Activated B cell treated with CpG ODN at 0.5 μM for 24 hours (primary cell): ENCODE measurements around the gene C19orf73. TPM values are rescaled to one million over a fixed set of nuclear protein-coding genes. Genes with fewer than 3 reads are reported as not detected.

Experiments used
- ATAC-seq: fragments of 200-7000 bp; cut with Tn5 transposase; one replicate; pipeline ENCODE4 v1.10.0; 2021; ENCODE audit warnings: low read depth, mild to moderate bottlenecking, moderate library complexity
- CTCF ChIA-PET: fragments of 350-600 bp; sonication (Branson Sonifier 250); formaldehyde crosslinking; loops from one replicate; lab custom pipeline; 2021; ENCODE audit warnings: antibody characterized with exemption; lab: Charles Lee
- POLR2A ChIA-PET: fragments of 350-600 bp; sonication (Branson Sonifier 250); formaldehyde crosslinking; loops from one replicate; lab custom pipeline; 2021; ENCODE audit warnings: antibody characterized with exemption; lab: Charles Lee
- DNase-seq: peaks from one replicate; pipeline ENCODE4 v3.0.0; 2022
- H3K27ac Mint-ChIP-seq: one replicate; pipeline ENCODE4 v1.8.0; 2020; ENCODE audit warnings: mixed read lengths
- H3K27me3 Mint-ChIP-seq: one replicate; pipeline ENCODE4 v1.8.0; 2021; ENCODE audit warnings: mixed read lengths
- H3K36me3 Mint-ChIP-seq: one replicate; pipeline ENCODE4 v1.8.0; 2021; ENCODE audit warnings: low read depth, mixed read lengths
- H3K4me1 Mint-ChIP-seq: one replicate; pipeline ENCODE4 v1.8.0; 2021; ENCODE audit warnings: mixed read lengths
- H3K4me3 Mint-ChIP-seq: one replicate; pipeline ENCODE4 v1.8.0; 2020; ENCODE audit warnings: mild to moderate bottlenecking, mixed read lengths
- H3K9me3 Mint-ChIP-seq: one replicate; pipeline ENCODE4 v1.8.0; 2020; ENCODE audit warnings: mixed read lengths
- intact Hi-C: fragments of 100-400 bp; cut with micrococcal nuclease; formaldehyde crosslinking; loops from one replicate; pipeline ENCODE4 v1.15.1; 2024
- total RNA-seq: library from RNA; stranded (reverse); gene quantifications from 2 replicates; pipeline ENCODE4 v1.2.3, GENCODE V29; 2022
- TF ChIP-seq, protein P1 (sequence below): fragments of 200-600 bp; IDR thresholded peaks from one replicate; pipeline ENCODE4 v1.8.0; 2022; ENCODE audit warnings: antibody characterized with exemption, mild to moderate bottlenecking

Gene C19orf73
- total RNA-seq, 1 donor from 2014 or later: 0.98 TPM

DNA sequence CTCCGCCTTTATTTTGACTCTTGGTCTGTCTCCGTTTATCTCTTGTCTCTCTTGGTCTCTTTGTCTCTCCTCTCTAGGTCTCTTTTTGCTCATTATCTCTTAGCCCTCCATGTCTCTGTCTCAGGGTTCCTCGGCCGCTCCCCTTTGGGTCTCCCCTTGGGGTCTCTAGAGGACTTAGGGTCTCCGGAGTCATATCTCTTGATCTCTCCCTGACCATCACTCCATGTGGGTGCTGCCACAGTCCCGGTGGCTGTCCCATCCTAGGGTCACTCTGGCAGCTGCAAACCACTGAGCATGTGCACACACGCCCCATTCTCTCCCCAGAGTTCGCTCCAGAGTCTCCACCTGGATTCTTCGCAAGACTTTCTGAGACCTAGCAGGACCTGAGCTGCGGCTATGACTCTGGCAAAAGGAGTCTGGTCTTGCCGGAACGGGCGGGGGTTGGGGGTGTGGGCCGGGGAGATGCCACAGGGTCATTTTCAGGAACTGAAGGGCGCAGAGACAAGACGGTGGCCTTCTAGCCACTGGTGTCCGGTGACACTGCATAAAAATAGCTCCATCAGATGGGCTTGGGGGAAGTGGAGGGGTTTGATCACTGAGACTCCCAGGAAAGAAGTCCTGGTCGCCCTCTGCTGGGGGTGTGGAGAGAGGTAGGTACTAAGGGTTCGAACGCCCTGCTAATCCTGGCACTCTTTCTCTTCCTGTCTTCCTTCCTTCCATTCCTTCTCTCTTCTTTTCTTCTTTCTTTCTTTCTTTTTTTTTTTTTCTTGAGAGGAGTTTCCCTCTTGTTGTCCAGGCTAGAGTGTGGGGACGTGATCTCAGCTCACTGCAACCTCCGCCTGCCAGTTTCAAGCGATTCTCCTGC is 45.2 kb downstream of the C19orf73 start:
- ChIA-PET POLR2A (interaction anchor here (0.7 to 0.9 kb wide), 2 partner anchors 59 to 81 kb away, joined by 3 to 4 read pairs; partner anchors contain the start of gene GYS1), CTCF (interaction anchor here (2.1 kb wide), 1 partner anchor 286 kb away, joined by 7 read pairs; no protein-coding TSS in a partner anchor)
- Mint-ChIP-seq H3K9me3 (no peaks in the 10 kb centered on the region), H3K4me1 (peaks cover 19% of the 10 kb centered on the region), H3K27me3 (peaks cover 50% of the 10 kb centered on the region), H3K36me3 (no peaks in the 10 kb centered on the region), H3K4me3 (peak overlapping the region; percentile 2), H3K27ac (no peak overlapping the region)
- TF ChIP-seq, protein P1, sequence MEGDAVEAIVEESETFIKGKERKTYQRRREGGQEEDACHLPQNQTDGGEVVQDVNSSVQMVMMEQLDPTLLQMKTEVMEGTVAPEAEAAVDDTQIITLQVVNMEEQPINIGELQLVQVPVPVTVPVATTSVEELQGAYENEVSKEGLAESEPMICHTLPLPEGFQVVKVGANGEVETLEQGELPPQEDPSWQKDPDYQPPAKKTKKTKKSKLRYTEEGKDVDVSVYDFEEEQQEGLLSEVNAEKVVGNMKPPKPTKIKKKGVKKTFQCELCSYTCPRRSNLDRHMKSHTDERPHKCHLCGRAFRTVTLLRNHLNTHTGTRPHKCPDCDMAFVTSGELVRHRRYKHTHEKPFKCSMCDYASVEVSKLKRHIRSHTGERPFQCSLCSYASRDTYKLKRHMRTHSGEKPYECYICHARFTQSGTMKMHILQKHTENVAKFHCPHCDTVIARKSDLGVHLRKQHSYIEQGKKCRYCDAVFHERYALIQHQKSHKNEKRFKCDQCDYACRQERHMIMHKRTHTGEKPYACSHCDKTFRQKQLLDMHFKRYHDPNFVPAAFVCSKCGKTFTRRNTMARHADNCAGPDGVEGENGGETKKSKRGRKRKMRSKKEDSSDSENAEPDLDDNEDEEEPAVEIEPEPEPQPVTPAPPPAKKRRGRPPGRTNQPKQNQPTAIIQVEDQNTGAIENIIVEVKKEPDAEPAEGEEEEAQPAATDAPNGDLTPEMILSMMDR: no peak
- DNase-seq: no peak
- intact Hi-C loops: loop anchor here (2.0 kb wide), 1 partner anchor 75 kb away; no protein-coding TSS in a partner anchor
- ATAC-seq: no peak

DNA sequence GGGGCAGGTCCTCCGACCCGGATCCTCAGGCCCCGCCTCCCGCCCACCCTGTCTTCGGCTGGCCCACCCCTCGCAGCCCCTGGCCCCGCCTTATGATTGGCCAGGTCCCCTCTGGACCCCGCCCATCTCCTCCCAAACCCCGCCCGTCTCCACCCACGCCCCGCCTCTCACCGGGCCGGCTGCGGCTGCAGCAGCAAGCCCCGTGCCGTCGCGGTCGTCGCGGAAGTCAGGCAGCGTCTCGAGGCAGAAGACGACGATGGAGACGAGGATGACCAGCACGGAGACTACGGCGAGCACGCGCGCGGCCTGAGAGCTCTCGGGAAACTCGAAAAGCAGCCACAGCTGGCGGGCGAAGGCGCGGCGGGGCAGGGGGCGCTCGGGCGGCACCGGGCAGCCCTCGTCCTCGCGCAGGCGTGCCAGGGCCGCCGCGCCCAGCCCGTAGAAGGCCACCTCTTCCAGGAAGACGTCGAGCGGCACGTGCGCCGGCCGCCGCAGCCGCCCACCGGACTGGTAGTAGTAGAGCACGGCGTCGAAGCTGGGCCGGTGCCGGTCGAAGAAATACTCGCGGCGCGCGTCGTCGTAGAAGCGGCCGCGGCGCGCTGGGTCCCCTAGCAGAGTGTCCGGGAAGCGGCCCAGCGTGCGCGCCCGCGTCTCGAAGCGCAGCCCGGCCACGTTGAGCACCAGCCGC is 46.9 kb downstream of the C19orf73 start:
- no peak overlapping the region for H3K4me3 Mint-ChIP-seq
- intact Hi-C loops: no loop called here
- no peaks in the 10 kb centered on the region for H3K9me3 Mint-ChIP-seq
- DNase-seq (no peak), ATAC-seq (peak; percentile 28)
- H3K36me3 Mint-ChIP-seq: no peaks in the 10 kb centered on the region
- CTCF ChIA-PET: no interaction called here
- TF ChIP-seq, protein P1: no peak
- POLR2A ChIA-PET: interaction anchor here (0.6 kb wide), 1 partner anchor 128 kb away, joined by 3 read pairs; no protein-coding TSS in a partner anchor
- no peak overlapping the region for H3K27ac Mint-ChIP-seq
- H3K27me3 Mint-ChIP-seq: peaks cover 59% of the 10 kb centered on the region
- peaks cover 19% of the 10 kb centered on the region for H3K4me1 Mint-ChIP-seq

DNA sequence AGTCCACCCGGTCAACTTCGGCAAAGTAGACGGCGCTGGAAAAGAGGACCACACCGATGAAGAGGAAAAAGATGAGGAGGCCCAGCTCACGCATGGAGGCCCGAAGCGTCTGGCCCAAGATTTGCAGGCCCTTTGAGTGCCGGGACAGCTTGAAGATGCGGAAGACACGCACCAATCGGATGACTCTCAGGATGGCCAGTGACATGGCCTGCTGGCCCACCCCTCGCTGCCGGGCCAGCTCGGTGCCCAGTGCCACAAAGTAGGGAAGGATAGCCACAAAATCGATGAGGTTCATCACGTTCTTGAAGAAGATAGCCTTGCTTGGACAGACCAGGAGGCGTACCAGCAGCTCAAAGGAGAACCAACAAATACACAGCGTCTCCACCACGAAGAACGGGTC is 48.5 kb downstream of the C19orf73 start:
- no peak for DNase-seq
- H3K9me3 Mint-ChIP-seq: no peaks in the 10 kb centered on the region
- no peak overlapping the region for H3K4me3 Mint-ChIP-seq
- no peak for ATAC-seq
- TF ChIP-seq, protein P1: no peak
- no peak overlapping the region for H3K27ac Mint-ChIP-seq
- ChIA-PET POLR2A (no interaction called here), CTCF (interaction anchor here (1.3 to 1.6 kb wide), 2 partner anchors 71 to 128 kb away, joined by 3 to 4 read pairs; no protein-coding TSS in a partner anchor)
- H3K36me3 Mint-ChIP-seq: no peaks in the 10 kb centered on the region
- H3K27me3 Mint-ChIP-seq: peaks cover 64% of the 10 kb centered on the region
- peaks cover 17% of the 10 kb centered on the region for H3K4me1 Mint-ChIP-seq
- intact Hi-C loops: no loop called here

DNA sequence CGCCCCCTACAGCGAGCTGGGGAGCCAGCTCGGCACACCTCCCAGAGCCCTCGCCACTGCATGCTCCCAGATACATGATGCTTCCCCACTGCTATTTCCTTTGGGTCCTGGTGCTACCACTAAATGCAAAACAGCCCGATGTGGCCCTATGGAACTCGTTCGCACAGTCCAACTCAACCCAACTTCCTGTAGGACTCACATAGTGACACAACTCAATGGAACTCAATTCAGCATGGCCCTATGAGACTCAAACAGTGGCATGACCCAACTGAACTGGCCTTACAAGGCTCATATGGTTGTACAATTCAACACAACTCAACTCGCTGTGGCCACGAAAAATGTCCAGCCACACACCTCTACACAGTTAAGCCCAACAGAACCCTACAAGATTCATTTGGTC is 49.9 kb downstream of the C19orf73 start:
- ChIA-PET CTCF (no interaction called here), POLR2A (no interaction called here)
- ATAC-seq: no peak
- Mint-ChIP-seq H3K4me1 (peaks cover 14% of the 10 kb centered on the region), H3K27ac (no peak overlapping the region), H3K36me3 (no peaks in the 10 kb centered on the region), H3K27me3 (peaks cover 56% of the 10 kb centered on the region), H3K9me3 (no peaks in the 10 kb centered on the region), H3K4me3 (no peak overlapping the region)
- intact Hi-C loops: no loop called here
- TF ChIP-seq, protein P1: no peak
- DNase-seq: no peak

Other genes starting within 250 kb of the C19orf73 start
- 115 and 123 TPM in 2 replicates for gene PPP1R15A, start 246.7 kb downstream of the C19orf73 start, total RNA-seq
- gene TULP2, start 220.4 kb downstream of the C19orf73 start, total RNA-seq: not detected in 2 replicates
- gene NUCB1, start 218.8 kb downstream of the C19orf73 start, total RNA-seq: 116 and 126 TPM in 2 replicates
- not detected in 2 replicates for gene DHDH, start 185.4 kb downstream of the C19orf73 start, total RNA-seq
- gene BAX, start 164.3 kb downstream of the C19orf73 start, total RNA-seq: 111 and 129 TPM in 2 replicates
- gene FTL, start 153.8 kb downstream of the C19orf73 start, total RNA-seq: 888 and 935 TPM in 2 replicates
- gene GYS1, start 125.8 kb downstream of the C19orf73 start, total RNA-seq: 50.7 and 52.7 TPM in 2 replicates
- gene RUVBL2, start 125.3 kb downstream of the C19orf73 start, total RNA-seq: 75.6 and 79.4 TPM in 2 replicates
- gene LHB, start 102.1 kb downstream of the C19orf73 start, total RNA-seq: not detected in 2 replicates
- not detected in 2 replicates for gene CGB3, start 94.8 kb downstream of the C19orf73 start, total RNA-seq
- gene CGB2, start 87.3 kb downstream of the C19orf73 start, total RNA-seq: not detected in 2 replicates
- not detected in 2 replicates for gene CGB1, start 82.2 kb downstream of the C19orf73 start, total RNA-seq
- not detected in 2 replicates for gene CGB5, start 75.3 kb downstream of the C19orf73 start, total RNA-seq
- not detected in 2 replicates for gene CGB8, start 70.0 kb downstream of the C19orf73 start, total RNA-seq
- gene CGB7, start 61.4 kb downstream of the C19orf73 start, total RNA-seq: not detected in 2 replicates
- not detected in 2 replicates for gene NTF4, start 54.3 kb downstream of the C19orf73 start, total RNA-seq
- not detected in 2 replicates for gene KCNA7, start 46.4 kb downstream of the C19orf73 start, total RNA-seq
- gene SNRNP70, start 33.7 kb downstream of the C19orf73 start, total RNA-seq: 268 and 298 TPM in 2 replicates
- 3.6 and 4.4 TPM in 2 replicates for gene LIN7B, start 4.8 kb downstream of the C19orf73 start, total RNA-seq
- 1.2 and 3.6 TPM in 2 replicates for gene PPFIA3, start 401 bp upstream of the C19orf73 start, total RNA-seq
- gene HRC, start 36.3 kb upstream of the C19orf73 start, total RNA-seq: not detected in 2 replicates
- not detected in 2 replicates for gene TRPM4, start 38.6 kb upstream of the C19orf73 start, total RNA-seq
- 14.8 and 19.3 TPM in 2 replicates for gene SLC6A16, start 206.0 kb upstream of the C19orf73 start, total RNA-seq
- 1,587 and 1,688 TPM in 2 replicates for gene CD37, start 216.3 kb upstream of the C19orf73 start, total RNA-seq
- gene TEAD2, start 243.3 kb upstream of the C19orf73 start, total RNA-seq: 5.3 TPM in 2 replicates
- 0.71 and 0.76 TPM in 2 replicates for gene DKKL1, start 244.7 kb upstream of the C19orf73 start, total RNA-seq